ENCODE data around the gene FREY1. TPM values are rescaled to one million over a fixed set of nuclear protein-coding genes. Genes with fewer than 3 reads are reported as not detected.

FREY1 gene
- total and polyA plus RNA-seq, 2 of the 4 experiments (the other 2 are of a cell fraction) = 0.21 TPM; not detected in 1

GRCh38 chr11:45892856-45893255, 14.2 kb downstream of the FREY1 start:
- Histone ChIP-seq H3K4me1 (ENCODE audit: control insufficient read depth, insufficient read depth, low read length) (no peaks in the 10 kb centered on the region), H3K4me2 (ENCODE audit: low read depth, low read length) (no peak overlapping the region), H2AK5ac (ENCODE audit: low read depth, low read length) (no peak overlapping the region), H2BK5ac (ENCODE audit: low read depth, low read length, poor library complexity, severe bottlenecking) (no peak overlapping the region), H3K27me3 (ENCODE audit: control insufficient read depth, insufficient read depth, low read length) (peaks cover 50% of the 10 kb centered on the region), H2AFZ (replicated peaks; ENCODE audit: low read length, poor library complexity) (no peak overlapping the region), H3K4ac (ENCODE audit: low read depth, low read length) (no peak overlapping the region), H2BK120ac (ENCODE audit: low read depth, low read length) (no peak overlapping the region), H3K9me1 (ENCODE audit: insufficient read depth, low read length) (no peaks in the 10 kb centered on the region; the same call in 1 of the 2 replicates), H3K14ac (replicated peaks; ENCODE audit: low read depth, low read length) (no peak overlapping the region), H2BK15ac (ENCODE audit: low read depth, low read length) (no peak overlapping the region), H3K18ac (ENCODE audit: low read depth, low read length) (no peak overlapping the region), H3K36me3 (ENCODE audit: control insufficient read depth, insufficient read depth, low read length) (no peaks in the 10 kb centered on the region), H3K9ac (ENCODE audit: low read depth, low read length) (no peak overlapping the region), H4K5ac (ENCODE audit: low read depth, low read length) (no peak overlapping the region), H4K20me1 (ENCODE audit: insufficient read depth, low read length) (peaks cover 3% of the 10 kb centered on the region), H3K56ac (ENCODE audit: extremely low read depth, insufficient read depth, low read length) (no peak overlapping the region), H3K23ac (ENCODE audit: low read depth, low read length) (no peak overlapping the region), H2AK9ac (replicated peaks; ENCODE audit: low read depth, low read length, poor library complexity) (no peak overlapping the region), H3K9me3 (ENCODE audit: control insufficient read depth, insufficient read depth, low read length) (no peaks in the 10 kb centered on the region), H4K8ac (ENCODE audit: low read depth in 2 of 2, low read length in 2 of 2) (no peak overlapping the region), H3K79me1 (ENCODE audit: low read depth in 1 of 2, low read length in 2 of 2) (no peaks in the 10 kb centered on the region), H3K27ac (ENCODE audit: insufficient read depth, low read length) (no peak overlapping the region), H2BK20ac (ENCODE audit: low read depth, low read length) (no peak overlapping the region), H3K4me3 (ENCODE audit: insufficient read depth, low read depth, low read length) (no peak overlapping the region), H4K91ac (ENCODE audit: insufficient read depth, low read depth, low read length) (no peak overlapping the region)
- intact Hi-C loops (cut with micrococcal nuclease) (no loop called here), in situ Hi-C loops (cut with MboI; ENCODE audit: low sequenced_read_pairs) (no loop called here), dilution Hi-C loops (cut with HindIII; ENCODE audit: low sequenced_read_pairs, unreplicated experiment) (no loop called here)
- TF ChIP-seq POLR2A (IDR thresholded peaks at IDR 0.05; ENCODE audit: low read depth, low read length) = no peak
- TF ChIP-seq USF2 (IDR thresholded peaks at IDR 0.05; ENCODE audit: low read depth, low read length) = no peak
- TF ChIP-seq CTCF (conservative IDR thresholded peaks at IDR 0.05; ENCODE audit: low read depth, low read length) = no peak
- no TSS peak for BruUV-seq (replicated peaks)
- CTCF ChIA-PET = no interaction called here
- POLR2A ChIA-PET (ENCODE audit: unreplicated experiment) = no interaction called here
- DNase-seq (no peak), ATAC-seq (ENCODE audit: low read depth) (no peak)
- WGBS, 2 experiments (ENCODE audit: extremely low coverage in 2 of 2, insufficient read length in 1 of 2) = no CpG with 5 or more reads among the region's 5 CpGs
